NCI-H1694 treated with DMSO at 0.1 percent for 48 hours (cell line): Measurements from ENCODE around the gene SEMA3G.

Experiments used
- DNase-seq: peaks from one replicate; lab custom pipeline; 2025; lab: John Stamatoyannopoulos, UW

The SEMA3G gene

DNA sequence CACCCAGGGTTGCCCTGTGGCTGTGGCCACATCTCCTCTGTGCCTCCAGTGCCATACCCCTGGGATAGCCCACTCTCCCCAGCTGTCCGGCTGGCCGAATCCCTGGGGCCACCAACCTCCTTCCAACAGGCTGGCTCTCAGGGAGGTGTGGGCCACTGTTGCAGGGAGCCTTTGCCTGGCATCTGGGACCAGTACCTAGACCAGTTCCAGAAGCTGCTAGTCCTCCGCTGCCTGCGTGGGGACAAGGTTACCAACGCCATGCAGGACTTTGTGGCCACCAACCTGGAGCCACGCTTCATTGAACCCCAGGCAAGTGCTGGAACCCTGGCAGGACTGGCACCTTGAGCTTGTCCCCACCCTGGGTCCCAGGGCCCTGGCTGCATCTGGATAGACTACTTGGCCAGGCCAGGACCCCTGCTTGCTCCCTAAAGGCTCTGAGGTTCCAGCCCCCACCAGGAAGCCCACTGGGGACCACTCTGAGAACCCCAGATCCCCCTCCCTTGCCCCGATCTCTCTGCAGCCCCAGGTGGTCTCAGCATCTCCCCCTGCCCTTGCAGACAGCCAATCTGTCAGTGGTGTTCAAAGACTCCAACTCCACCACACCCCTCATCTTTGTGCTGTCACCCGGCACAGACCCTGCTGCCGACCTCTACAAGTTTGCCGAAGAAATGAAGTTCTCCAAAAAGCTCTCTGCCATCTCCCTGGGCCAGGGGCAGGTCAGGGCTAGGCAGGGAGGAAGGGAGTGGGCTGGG, 50.0 kb downstream of the SEMA3G start:
- no peak for DNase-seq

DNA sequence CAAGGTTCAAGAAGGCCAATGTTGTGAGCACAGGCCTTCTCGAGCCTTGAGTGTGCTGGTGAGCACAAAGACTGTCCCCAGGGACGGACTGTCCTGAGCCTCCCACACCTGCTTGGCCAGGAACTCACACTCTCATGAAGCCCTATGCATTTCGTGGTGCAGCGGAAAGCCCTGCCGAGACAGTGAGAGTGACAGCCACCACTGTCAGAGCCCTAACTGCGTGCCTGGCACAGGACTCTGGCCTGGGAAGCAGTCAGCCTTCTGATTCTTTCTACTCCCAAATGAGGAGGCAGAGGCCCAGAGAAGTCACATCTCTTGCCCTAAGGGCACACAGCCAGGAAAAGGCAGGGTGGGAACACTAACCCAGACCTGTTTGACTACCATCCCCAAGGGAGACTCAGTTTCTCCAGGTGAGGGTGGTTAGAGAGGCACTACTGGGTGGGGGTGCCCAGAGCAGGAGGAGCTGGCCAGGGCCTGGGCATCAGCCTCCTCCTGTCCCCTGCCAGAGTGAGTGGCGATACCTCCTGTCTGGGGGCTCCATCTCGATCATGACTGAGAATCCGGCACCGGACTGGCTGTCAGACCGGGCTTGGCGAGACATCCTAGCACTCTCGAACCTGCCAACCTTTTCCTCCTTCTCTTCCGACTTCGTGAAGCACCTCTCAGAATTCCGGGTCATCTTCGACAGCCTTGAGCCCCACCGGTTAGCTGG, 50.8 kb downstream of the SEMA3G start:
- DNase-seq: no peak

DNA sequence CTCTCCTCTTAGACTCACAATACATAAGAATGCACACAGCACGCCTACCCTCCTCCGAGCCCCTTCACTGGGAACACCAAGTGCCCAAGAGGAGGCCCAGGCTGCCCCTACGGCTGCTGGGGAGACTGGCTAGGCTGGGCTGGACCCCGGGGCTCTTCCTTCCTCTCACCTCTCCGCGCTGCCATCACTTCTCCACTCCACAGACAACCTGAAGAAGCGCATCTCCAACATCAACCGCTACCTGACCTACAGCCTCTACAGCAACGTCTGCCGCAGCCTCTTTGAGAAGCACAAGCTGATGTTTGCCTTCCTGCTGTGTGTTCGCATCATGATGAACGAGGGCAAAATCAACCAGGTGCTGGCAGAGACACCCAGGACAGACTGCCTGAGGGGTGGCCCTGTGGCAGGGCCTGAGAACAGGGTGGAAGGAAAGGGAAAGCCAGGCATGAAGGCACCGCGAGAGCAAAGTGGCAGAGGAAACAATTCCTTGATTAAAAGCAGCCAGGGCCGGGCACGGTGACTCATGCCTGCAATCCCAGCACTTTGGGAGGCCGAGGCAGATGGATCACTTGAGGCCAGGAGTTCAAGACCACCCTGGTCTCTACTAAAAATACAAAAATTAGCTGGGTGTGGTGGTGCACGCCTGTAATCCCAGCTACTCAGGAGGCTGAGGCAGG, 51.6 kb downstream of the SEMA3G start:
- no peak for DNase-seq

DNA sequence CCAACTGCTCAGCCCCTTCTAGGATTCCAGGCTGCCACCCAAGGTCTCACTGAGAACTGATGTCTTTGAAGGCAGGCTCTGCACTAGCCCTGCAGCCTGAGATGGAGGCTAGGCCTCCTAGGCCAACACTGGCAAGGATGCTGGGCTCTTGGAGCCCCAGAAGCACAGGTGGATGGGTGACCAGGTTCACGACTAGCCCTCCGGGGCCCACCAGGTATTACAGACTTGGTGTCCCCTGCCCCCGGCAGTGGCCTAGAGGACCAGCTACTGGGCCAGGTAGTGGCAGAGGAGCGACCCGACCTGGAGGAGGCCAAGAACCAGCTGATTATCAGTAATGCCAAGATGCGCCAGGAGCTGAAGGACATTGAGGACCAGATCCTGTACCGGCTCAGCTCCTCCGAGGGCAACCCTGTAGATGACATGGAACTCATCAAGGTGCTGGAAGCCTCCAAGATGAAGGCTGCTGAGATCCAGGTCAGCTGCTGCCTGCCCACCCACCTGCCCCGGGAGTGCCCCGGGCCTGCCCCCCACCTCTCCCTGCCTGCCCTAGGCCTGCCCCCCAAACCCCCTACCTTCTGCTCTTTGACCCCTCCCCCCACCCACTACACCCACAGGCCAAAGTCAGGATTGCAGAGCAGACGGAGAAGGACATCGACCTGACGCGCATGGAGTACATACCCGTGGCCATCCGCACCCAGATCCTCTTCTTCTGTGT, 52.5 kb downstream of the SEMA3G start:
- DNase-seq: no peak

DNA sequence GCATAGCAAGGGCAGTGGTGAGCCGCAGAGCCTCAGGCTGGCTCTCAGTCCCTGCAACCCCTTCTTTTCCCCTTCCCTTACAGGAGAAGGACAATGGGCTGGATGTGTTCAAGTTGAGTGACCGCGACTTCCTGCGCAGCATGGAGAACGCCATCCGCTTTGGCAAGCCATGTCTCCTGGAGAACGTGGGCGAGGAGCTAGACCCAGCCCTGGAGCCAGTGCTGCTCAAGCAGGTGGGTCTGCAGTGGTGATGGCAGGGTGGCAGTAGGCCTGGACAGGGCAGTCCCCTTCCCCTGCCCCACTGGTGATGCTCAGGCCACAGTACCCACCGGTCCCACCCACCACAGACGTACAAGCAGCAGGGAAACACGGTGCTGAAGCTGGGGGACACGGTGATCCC, 53.8 kb downstream of the SEMA3G start:
- DNase-seq: no peak

DNA sequence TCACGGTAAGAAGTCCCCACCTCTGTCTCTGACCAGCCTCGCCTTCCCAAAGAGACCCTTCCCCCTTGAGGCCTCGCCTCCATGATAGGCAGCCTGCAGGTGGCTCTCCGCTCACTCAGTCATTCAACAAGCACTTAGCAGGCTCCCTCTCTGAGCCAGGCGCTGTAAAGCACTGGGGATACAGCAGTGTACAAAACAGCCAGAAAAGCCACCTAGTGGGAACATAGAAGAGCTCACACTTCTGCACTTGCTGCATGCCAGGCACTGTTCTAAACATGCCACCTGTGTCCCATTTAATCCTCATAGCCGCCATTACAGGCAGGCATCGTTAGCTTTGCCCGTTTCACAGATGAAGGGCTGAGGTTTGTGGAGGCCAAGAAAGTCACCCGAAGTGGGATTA, 56.0 kb downstream of the SEMA3G start:
- DNase-seq: no peak

DNA sequence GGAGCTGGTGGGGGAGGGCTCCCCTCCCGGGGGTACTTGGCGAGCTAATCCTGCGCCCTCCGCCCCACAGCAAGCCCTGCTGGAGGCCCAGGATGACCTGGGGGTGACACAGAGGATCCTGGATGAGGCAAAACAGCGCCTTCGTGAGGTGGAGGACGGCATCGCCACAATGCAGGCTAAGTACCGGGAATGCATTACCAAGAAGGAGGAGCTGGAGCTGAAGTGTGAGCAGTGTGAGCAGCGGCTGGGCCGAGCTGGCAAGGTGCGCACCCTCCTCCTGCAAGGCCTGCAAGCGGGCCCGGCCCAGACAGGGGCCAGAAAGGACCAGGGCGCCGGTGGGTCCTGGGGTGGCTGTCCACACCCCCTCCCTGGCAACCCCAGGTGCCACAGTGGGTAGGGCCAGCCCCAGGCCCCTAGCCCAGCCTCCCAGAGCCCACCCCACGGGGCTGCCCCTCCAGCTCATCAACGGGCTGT, 56.5 kb downstream of the SEMA3G start:
- no peak for DNase-seq

DNA sequence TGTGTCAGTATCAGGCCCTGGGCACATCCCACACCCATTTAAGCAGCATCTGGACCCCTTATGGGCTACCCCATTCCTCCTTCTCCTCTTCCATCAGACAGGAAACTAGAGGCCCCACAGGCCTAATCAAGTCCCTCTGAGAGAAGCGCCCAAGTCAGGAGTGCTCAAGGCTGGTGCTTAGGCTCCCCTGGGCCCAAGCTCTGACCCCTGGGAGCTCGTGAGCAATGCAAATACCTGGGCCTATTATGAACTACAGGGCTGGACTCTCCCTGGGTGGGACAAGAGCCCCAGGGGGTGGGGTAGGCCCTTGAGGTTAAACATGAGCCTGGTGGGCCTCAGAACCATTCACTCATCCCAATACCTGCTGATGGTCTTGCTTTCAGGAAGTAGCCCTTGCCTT, 57.4 kb downstream of the SEMA3G start:
- DNase-seq: no peak

DNA sequence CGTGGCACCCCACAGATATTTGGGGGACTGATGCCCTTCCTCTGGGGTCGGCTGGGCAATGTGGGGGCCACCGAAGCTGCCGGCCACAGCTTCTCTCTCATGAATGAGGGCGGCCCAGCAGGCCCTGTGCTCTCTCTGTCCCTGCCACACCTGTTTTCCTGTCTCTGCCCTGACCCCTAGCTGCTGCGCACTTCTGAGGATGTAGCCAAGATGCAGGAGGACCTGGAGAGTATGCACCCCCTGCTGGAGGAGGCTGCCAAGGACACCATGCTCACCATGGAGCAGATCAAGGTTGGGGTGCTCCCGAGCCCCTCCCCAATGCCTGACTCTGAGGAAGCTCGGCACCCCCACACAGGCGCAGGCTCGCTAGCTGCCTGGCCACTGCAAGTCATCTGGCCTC, 59.7 kb downstream of the SEMA3G start:
- DNase-seq: no peak

DNA sequence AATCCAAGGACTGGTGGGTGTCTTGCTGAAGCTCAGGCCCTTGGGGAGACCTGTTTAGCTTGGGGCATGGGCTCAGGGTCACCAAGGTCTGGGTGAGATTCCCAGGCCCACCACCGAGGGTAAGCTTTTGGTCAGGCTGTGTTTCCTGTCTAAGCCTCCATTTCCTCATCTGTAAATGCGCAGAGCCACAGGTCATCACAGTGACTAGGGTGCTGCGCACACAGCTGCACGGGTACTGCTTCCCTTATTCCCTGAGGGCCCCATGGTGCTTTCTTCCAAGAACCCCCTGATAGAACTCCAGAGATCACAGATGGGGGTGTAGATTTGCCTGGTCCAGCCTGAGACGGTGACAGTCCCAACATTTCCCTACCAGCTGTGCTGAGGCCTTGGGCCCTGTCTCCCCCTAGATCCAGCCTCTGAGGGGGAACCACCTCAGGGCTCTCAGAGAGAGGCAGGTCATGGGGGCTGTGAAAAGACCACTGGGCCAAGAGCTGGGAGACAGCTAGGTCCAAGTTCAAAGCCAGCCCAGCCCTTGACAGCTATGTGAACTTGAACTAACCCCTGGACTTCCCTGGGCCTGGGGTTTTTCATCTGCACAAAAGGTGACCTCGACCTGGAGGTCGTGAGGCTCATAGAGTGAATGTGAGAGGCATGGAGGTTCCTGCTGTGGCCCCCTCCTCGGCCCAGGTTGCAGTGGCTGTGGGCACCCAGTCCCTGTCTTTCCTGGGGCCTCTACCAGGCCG, 60.7 kb downstream of the SEMA3G start:
- no peak for DNase-seq

DNA sequence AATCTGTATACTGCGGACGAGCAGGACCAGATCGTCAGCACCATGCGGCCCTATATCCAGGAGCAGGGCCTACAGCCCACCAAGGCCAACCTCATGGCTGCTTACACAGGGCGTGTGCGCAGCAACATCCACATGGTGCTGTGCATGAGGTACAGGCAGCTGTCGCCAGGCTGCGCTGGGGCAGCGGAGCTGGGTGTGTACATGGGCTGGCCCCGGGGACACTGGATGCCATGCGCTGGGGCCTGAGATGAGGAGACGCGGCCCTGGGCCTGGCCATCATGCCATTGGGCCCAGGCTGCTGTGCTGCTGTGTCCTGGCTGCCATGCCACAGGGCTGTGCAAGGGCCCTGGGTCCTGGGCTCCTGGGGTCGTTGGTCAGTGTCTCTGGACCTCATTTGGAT, 61.5 kb downstream of the SEMA3G start:
- DNase-seq: no peak
